Neural progenitor cell (in vitro differentiated cells): ENCODE results near the gene CDC42BPG.

Experiments used
- EZH2 ChIP-seq: fragments of 200-600 bp; sonication (generic); IDR thresholded peaks from 2 replicates; pipeline ENCODE4 v1.6.1; 2017; ENCODE audit warnings: antibody characterized with exemption, mild to moderate bottlenecking, moderate library complexity
- TF ChIP-seq, protein P1 (sequence below): fragments of 200-600 bp; sonication (generic); IDR thresholded peaks from 2 replicates; pipeline ENCODE4 v1.5.1; 2017; ENCODE audit warnings: antibody characterized with exemption, mild to moderate bottlenecking

DNA sequence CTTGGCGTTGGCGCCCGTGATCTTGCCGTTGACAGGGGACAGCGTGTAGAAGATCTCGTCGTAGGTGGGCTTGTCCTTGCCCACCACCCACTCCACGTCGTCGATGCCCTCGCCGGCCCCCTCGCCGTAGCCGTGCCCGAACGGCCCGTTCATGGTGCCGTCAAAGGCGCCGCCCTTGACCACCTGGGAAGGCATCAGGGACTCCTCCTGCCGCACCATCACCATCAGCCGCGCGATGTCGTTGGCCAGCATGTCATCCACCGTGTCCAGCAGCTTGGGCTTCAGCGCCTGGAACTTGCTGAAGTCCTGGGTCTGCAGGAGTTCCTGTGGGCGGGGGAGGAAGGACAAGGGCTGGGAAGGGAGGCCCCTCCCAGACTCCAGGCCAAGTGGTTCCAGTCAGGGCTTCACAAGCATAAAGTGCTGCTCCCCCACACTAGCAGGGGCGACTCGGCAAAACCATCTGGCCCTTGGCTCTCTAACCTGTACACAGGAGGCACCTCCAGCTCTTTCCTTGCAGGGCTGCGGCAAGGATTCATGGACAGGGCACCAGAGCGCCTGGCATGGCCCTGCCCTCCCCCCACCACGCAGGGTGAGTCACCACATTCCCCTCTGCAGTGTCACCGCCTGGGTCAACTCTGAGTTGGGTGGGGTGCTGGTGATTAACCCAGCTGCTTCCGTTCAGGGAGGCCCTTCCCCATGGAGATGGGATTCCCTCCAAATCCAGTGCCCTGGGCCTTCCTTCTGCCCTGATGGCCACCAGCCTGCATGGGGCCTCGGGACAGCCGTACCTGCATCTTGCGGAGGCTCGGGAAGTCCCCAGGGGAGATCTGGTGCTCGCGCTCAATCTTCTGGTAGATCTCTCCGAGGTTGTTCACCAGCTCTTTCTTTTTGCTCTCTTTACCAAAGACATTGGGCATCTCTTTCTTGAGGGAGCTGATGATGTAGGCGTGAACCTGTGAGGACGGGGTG lies 10.4 kb upstream of the CDC42BPG start:
- TF ChIP-seq, protein P1, sequence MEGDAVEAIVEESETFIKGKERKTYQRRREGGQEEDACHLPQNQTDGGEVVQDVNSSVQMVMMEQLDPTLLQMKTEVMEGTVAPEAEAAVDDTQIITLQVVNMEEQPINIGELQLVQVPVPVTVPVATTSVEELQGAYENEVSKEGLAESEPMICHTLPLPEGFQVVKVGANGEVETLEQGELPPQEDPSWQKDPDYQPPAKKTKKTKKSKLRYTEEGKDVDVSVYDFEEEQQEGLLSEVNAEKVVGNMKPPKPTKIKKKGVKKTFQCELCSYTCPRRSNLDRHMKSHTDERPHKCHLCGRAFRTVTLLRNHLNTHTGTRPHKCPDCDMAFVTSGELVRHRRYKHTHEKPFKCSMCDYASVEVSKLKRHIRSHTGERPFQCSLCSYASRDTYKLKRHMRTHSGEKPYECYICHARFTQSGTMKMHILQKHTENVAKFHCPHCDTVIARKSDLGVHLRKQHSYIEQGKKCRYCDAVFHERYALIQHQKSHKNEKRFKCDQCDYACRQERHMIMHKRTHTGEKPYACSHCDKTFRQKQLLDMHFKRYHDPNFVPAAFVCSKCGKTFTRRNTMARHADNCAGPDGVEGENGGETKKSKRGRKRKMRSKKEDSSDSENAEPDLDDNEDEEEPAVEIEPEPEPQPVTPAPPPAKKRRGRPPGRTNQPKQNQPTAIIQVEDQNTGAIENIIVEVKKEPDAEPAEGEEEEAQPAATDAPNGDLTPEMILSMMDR, result no peak
- TF ChIP-seq EZH2, result no peak
